Measurements from ENCODE around the gene CYP4A22. TPM values are rescaled to one million over a fixed set of nuclear protein-coding genes. Genes with fewer than 3 reads are reported as not detected.

CYP4A22 gene
- total and polyA plus RNA-seq, 12 donors: not detected

- no peak overlapping the region for H3K27ac ChIP-seq
- no peaks in the 10 kb centered on the region for H3K36me3 ChIP-seq (replicated peaks in 1 of 2)
- H3K4me3 ChIP-seq: no peak overlapping the region
- TF ChIP-seq CTCF (IDR thresholded peaks at IDR 0.05) (no peak), POLR2A (IDR thresholded peaks at IDR 0.05) (no peak)
- H3K27me3 ChIP-seq: peaks cover 7% of the 10 kb centered on the region
- peaks cover 4 to 5% of the 10 kb centered on the region in 2 donors for H3K4me1 ChIP-seq (replicated peaks in 1 of 2)
- no peak for DNase-seq
- H3K9me3 ChIP-seq (replicated peaks in 1 of 3): no peaks in the 10 kb centered on the region
- intact Hi-C loops (cut with DNase I): no loop called here
Measured at GRCh38 chr1:47174656-47175020, 37.4 kb downstream of the CYP4A22 start.

- H3K4me1 ChIP-seq (replicated peaks in 1 of 2): peaks cover 5 to 11% of the 10 kb centered on the region in 2 donors
- no peak overlapping the region for H3K27ac ChIP-seq
- no peaks in the 10 kb centered on the region for H3K36me3 ChIP-seq (replicated peaks in 1 of 2)
- H3K4me3 ChIP-seq: no peak overlapping the region
- no peaks in the 10 kb centered on the region for H3K9me3 ChIP-seq (replicated peaks in 1 of 3)
- peaks cover 7% of the 10 kb centered on the region for H3K27me3 ChIP-seq
- peak; percentile 91 to 98 (median 94) for TF ChIP-seq CTCF (IDR thresholded peaks at IDR 0.05)
- TF ChIP-seq POLR2A (IDR thresholded peaks at IDR 0.05): no peak
- peak in 6 of 7 donors; percentile 43 to 74 (median 60) for DNase-seq
- 12 to 16% (median 14%) methylated on average over 11 of the region's 11 CpGs for WGBS, 4 donors
- intact Hi-C loops (cut with DNase I): no loop called here
Measured at GRCh38 chr1:47175227-47175934, 38.1 kb downstream of the CYP4A22 start.

GRCh38 chr1:47178020-47178419 is 40.8 kb downstream of the CYP4A22 start:
- no peak for TF ChIP-seq CTCF (IDR thresholded peaks at IDR 0.05)
- TF ChIP-seq POLR2A (IDR thresholded peaks at IDR 0.05): no peak
- Histone ChIP-seq H3K9me3 (replicated peaks in 1 of 3) (no peaks in the 10 kb centered on the region), H3K27ac (no peak overlapping the region), H3K4me1 (replicated peaks in 1 of 2) (peaks cover 5 to 11% of the 10 kb centered on the region in 2 donors), H3K27me3 (peaks cover 15% of the 10 kb centered on the region), H3K36me3 (replicated peaks in 1 of 2) (no peaks in the 10 kb centered on the region), H3K4me3 (no peak overlapping the region)
- intact Hi-C loops (cut with DNase I): no loop called here
- peak in 1 of 7 donors; percentile 37 for DNase-seq
- 69 to 90% (median 80%) methylated on average over 6 of the region's 6 CpGs for WGBS, 4 donors

GRCh38 chr1:47178654-47179016 is 41.4 kb downstream of the CYP4A22 start:
- peak in 1 of 7 donors; percentile 55 for DNase-seq
- H3K36me3 ChIP-seq (replicated peaks in 1 of 2): no peaks in the 10 kb centered on the region
- H3K27ac ChIP-seq: peak overlapping the region in 1 of 5 donors; percentile 78
- peak overlapping the region in 1 of 4 donors; percentile 60 for H3K4me3 ChIP-seq
- intact Hi-C loops (cut with DNase I): no loop called here
- no peaks in the 10 kb centered on the region for H3K9me3 ChIP-seq (replicated peaks in 1 of 3)
- peaks cover 9% of the 10 kb centered on the region for H3K27me3 ChIP-seq
- WGBS, 4 donors: 79 to 85% (median 83%) methylated on average over 8 of the region's 8 CpGs
- TF ChIP-seq POLR2A (IDR thresholded peaks at IDR 0.05) (no peak), CTCF (IDR thresholded peaks at IDR 0.05) (no peak)
- peaks cover 5 to 11% of the 10 kb centered on the region in 2 donors for H3K4me1 ChIP-seq (replicated peaks in 1 of 2)

Data from adrenal gland (tissue), 12 donors.